ENCODE data around the gene TBC1D5. TPM values are rescaled to one million over a fixed set of nuclear protein-coding genes. Genes with fewer than 3 reads are reported as not detected.

TBC1D5 gene
- total RNA-seq, 2 donors from 2014 or later, result 68.8 to 77.7 TPM

DNA sequence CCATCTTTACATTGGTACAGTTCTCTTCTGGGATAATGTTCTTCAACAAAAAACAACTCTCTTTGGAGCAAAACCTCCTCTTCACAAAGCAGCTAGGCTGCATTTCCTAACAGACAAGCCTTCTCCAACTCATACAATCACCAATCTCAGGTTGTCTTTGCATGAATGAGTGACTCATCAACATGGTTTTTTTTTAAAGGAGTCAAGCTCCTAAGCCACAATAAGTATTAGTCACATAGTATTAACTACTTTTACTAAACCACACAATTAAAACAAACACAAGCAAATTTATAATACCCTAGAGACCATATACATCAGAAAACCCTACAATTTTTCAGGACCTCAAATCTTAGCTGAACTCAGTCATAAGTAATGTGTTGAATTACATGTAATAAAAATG lies 137.4 kb downstream of the TBC1D5 start:
- Mint-ChIP-seq H3K9me3 (peaks cover 13% of the 10 kb centered on the region), H3K27me3 (ENCODE audit: insufficient read depth) (no peaks in the 10 kb centered on the region), H3K4me1 (peaks cover 11% of the 10 kb centered on the region), H3K4me3 (no peak overlapping the region), H3K36me3 (ENCODE audit: low read depth) (peaks cover 18% of the 10 kb centered on the region), H3K27ac (peak overlapping the region; percentile 9)
- H3K9ac ChIP-seq (ENCODE audit: extremely low read depth, low read length, poor library complexity, severe bottlenecking), result no peak overlapping the region
- no peak for DNase-seq
- H3K9me3 ChIP-seq (ENCODE audit: control insufficient read depth, low read length), result peaks cover 3% of the 10 kb centered on the region
- no peak overlapping the region for H3K4me3 ChIP-seq (ENCODE audit: low read length)
- no peak overlapping the region for H3K27ac ChIP-seq (ENCODE audit: low read depth, low read length)
- H3K36me3 ChIP-seq (ENCODE audit: control insufficient read depth, insufficient read depth, low read length), result no peaks in the 10 kb centered on the region
- no peaks in the 10 kb centered on the region for H3K4me1 ChIP-seq (ENCODE audit: control insufficient read depth, insufficient read depth, low read length)
- H3K27me3 ChIP-seq (ENCODE audit: control insufficient read depth, insufficient read depth, low read length, poor library complexity, severe bottlenecking), result no peaks in the 10 kb centered on the region
- TF ChIP-seq, protein P1, sequence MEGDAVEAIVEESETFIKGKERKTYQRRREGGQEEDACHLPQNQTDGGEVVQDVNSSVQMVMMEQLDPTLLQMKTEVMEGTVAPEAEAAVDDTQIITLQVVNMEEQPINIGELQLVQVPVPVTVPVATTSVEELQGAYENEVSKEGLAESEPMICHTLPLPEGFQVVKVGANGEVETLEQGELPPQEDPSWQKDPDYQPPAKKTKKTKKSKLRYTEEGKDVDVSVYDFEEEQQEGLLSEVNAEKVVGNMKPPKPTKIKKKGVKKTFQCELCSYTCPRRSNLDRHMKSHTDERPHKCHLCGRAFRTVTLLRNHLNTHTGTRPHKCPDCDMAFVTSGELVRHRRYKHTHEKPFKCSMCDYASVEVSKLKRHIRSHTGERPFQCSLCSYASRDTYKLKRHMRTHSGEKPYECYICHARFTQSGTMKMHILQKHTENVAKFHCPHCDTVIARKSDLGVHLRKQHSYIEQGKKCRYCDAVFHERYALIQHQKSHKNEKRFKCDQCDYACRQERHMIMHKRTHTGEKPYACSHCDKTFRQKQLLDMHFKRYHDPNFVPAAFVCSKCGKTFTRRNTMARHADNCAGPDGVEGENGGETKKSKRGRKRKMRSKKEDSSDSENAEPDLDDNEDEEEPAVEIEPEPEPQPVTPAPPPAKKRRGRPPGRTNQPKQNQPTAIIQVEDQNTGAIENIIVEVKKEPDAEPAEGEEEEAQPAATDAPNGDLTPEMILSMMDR (conservative IDR thresholded peaks at IDR 0.05), result no peak

- no peak for DNase-seq
- 97 to 100% methylated on average over 6 of the region's 6 CpGs for WGBS, 2 experiments (ENCODE audit: insufficient coverage in 1 of 2, insufficient read length in 1 of 2)
Observed at GRCh38 chr3:17602126-17602525, 140.3 kb downstream of the TBC1D5 start.

GRCh38 chr3:17592956-17593355 lies 149.5 kb downstream of the TBC1D5 start:
- no peaks in the 10 kb centered on the region for H3K27me3 Mint-ChIP-seq (ENCODE audit: insufficient read depth)
- no peak for DNase-seq
- Histone ChIP-seq H3K36me3 (ENCODE audit: control insufficient read depth, insufficient read depth, low read length) (no peaks in the 10 kb centered on the region), H3K9me3 (ENCODE audit: control insufficient read depth, low read length) (peaks cover 28% of the 10 kb centered on the region), H3K27me3 (ENCODE audit: control insufficient read depth, insufficient read depth, low read length, poor library complexity, severe bottlenecking) (no peaks in the 10 kb centered on the region), H3K4me3 (ENCODE audit: low read length) (no peak overlapping the region), H3K9ac (ENCODE audit: extremely low read depth, low read length, poor library complexity, severe bottlenecking) (no peak overlapping the region), H3K27ac (ENCODE audit: low read depth, low read length) (no peak overlapping the region), H3K4me1 (ENCODE audit: control insufficient read depth, insufficient read depth, low read length) (no peaks in the 10 kb centered on the region)
- 96% methylated on average over 5 of the region's 5 CpGs; no CpG with 5 or more reads in 1 of the 2 experiments for WGBS, 2 experiments (ENCODE audit: insufficient coverage in 1 of 2, insufficient read length in 1 of 2)
- H3K4me1 Mint-ChIP-seq, result no peaks in the 10 kb centered on the region
- TF ChIP-seq, protein P1 (conservative IDR thresholded peaks at IDR 0.05), result no peak
- no peak overlapping the region for H3K4me3 Mint-ChIP-seq
- H3K9me3 Mint-ChIP-seq, result peaks cover 28% of the 10 kb centered on the region
- peaks cover 37% of the 10 kb centered on the region for H3K36me3 Mint-ChIP-seq (ENCODE audit: low read depth)
- no peak overlapping the region for H3K27ac Mint-ChIP-seq

More at GRCh38 chr3:17602126-17602525, 140.3 kb downstream of the TBC1D5 start:
- Mint-ChIP-seq H3K36me3 (ENCODE audit: low read depth) (peaks cover 34% of the 10 kb centered on the region), H3K27me3 (ENCODE audit: insufficient read depth) (no peaks in the 10 kb centered on the region), H3K4me1 (peaks cover 8% of the 10 kb centered on the region), H3K9me3 (peaks cover 28% of the 10 kb centered on the region), H3K4me3 (no peak overlapping the region), H3K27ac (no peak overlapping the region)
- H3K27ac ChIP-seq (ENCODE audit: low read depth, low read length), result no peak overlapping the region
- H3K36me3 ChIP-seq (ENCODE audit: control insufficient read depth, insufficient read depth, low read length), result no peaks in the 10 kb centered on the region
- TF ChIP-seq, protein P1 (conservative IDR thresholded peaks at IDR 0.05), result no peak
- H3K4me3 ChIP-seq (ENCODE audit: low read length), result no peak overlapping the region
- H3K27me3 ChIP-seq (ENCODE audit: control insufficient read depth, insufficient read depth, low read length, poor library complexity, severe bottlenecking), result no peaks in the 10 kb centered on the region
- no peaks in the 10 kb centered on the region for H3K4me1 ChIP-seq (ENCODE audit: control insufficient read depth, insufficient read depth, low read length)
- no peak overlapping the region for H3K9ac ChIP-seq (ENCODE audit: extremely low read depth, low read length, poor library complexity, severe bottlenecking)
- H3K9me3 ChIP-seq (ENCODE audit: control insufficient read depth, low read length), result peaks cover 23% of the 10 kb centered on the region
